Neural cell (in vitro differentiated cells): ENCODE results near the gene SH3GLB2. TPM values are rescaled to one million over a fixed set of nuclear protein-coding genes. Genes with fewer than 3 reads are reported as not detected.

ENCODE experiments used
- H2AFZ ChIP-seq: fragments of 200-600, 300-800 bp; sonication (generic), shearing (Covaris generic); 2 replicates; pipeline ENCODE4 v1.6.0; 2014; ENCODE audit warnings: low read depth, mild to moderate bottlenecking, antibody characterized with exemption, low read length, moderate library complexity
- H3F3A ChIP-seq: fragments of 200-600 bp; shearing (Covaris generic); 2 replicates; pipeline ENCODE4 v1.6.1; 2016; ENCODE audit warnings: mild to moderate bottlenecking, moderate library complexity, mixed read lengths, antibody characterized with exemption, low read length; ENCODE audit not compliant: insufficient read depth, poor library complexity, severe bottlenecking
- H3K27ac ChIP-seq: fragments of 200-600, 300-800 bp; sonication (generic), shearing (Covaris generic); 2 replicates; pipeline ENCODE4 v1.5.1; 2014; ENCODE audit warnings: mild to moderate bottlenecking, low read length, moderate library complexity
- H3K27me3 ChIP-seq: fragments of 300-800, 200-600 bp; sonication (generic), shearing (Covaris generic); 2 replicates; pipeline ENCODE4 v1.6.0; 2014; ENCODE audit warnings: mild to moderate bottlenecking, low read depth, low read length, moderate library complexity; ENCODE audit not compliant: insufficient read depth
- H3K36me3 ChIP-seq: fragments of 300-800, 200-600 bp; sonication (generic), shearing (Covaris generic); 2 replicates; pipeline ENCODE4 v1.5.1; 2014; ENCODE audit warnings: mild to moderate bottlenecking, antibody characterized with exemption, low read length, moderate library complexity; ENCODE audit not compliant: insufficient read depth
- H3K4me2 ChIP-seq: fragments of 300-800, 200-600 bp; sonication (generic), shearing (Covaris generic); 2 replicates; pipeline ENCODE4 v1.6.0; 2014; ENCODE audit warnings: mild to moderate bottlenecking, low read length
- H3K4me3 ChIP-seq: fragments of 300-800, 200-600 bp; sonication (generic), shearing (Covaris generic); 2 replicates; pipeline ENCODE4 v1.5.1; 2014; ENCODE audit warnings: mild to moderate bottlenecking, low read length, moderate library complexity
- H3K79me2 ChIP-seq: fragments of 200-600 bp; shearing (Covaris generic); replicated peaks from 2 replicates; pipeline ENCODE4 v1.6.0; 2014; ENCODE audit warnings: mild to moderate bottlenecking, low read length, moderate library complexity; ENCODE audit not compliant: insufficient read depth
- H3K9ac ChIP-seq: fragments of 300-800, 200-600 bp; sonication (generic), shearing (Covaris generic); 2 replicates; pipeline ENCODE4 v1.6.1; 2016; ENCODE audit warnings: mild to moderate bottlenecking, low read length, mixed read lengths
- H3K9me2 ChIP-seq: fragments of 200-600 bp; shearing (Covaris generic); 2 replicates; pipeline ENCODE4 v1.6.1; 2016; ENCODE audit warnings: mild to moderate bottlenecking, low read length, mixed read lengths; ENCODE audit not compliant: insufficient read depth
- H3K9me3 ChIP-seq: fragments of 200-600, 300-800 bp; sonication (generic), shearing (Covaris generic); 2 replicates; pipeline ENCODE4 v1.6.1; 2016; ENCODE audit warnings: mild to moderate bottlenecking, mixed run types, low read length, moderate library complexity, mixed read lengths
- H4K20me1 ChIP-seq: fragments of 200-600 bp; shearing (Covaris generic); 2 replicates; pipeline ENCODE4 v1.6.1; 2016; ENCODE audit warnings: mild to moderate bottlenecking, mixed run types; ENCODE audit not compliant: insufficient read depth
- EP300 ChIP-seq: fragments of 450-650 bp; conservative IDR thresholded peaks from 2 replicates; pipeline ENCODE4 v1.6.1; 2014; ENCODE audit warnings: antibody characterized with exemption, mild to moderate bottlenecking, moderate library complexity; ENCODE audit not compliant: poor library complexity, severe bottlenecking
- EZH2 ChIP-seq: fragments of 200-600, 300-800 bp; shearing (Covaris generic), sonication (generic); IDR thresholded peaks from 2 replicates; pipeline ENCODE4 v1.6.1; 2014; ENCODE audit warnings: antibody characterized with exemption, low read length, borderline replicate concordance, mild to moderate bottlenecking; ENCODE audit not compliant: insufficient read depth, poor library complexity, severe bottlenecking
- MXI1 ChIP-seq: fragments of 450-650 bp; conservative IDR thresholded peaks from 2 replicates; pipeline ENCODE4 v1.6.1; 2014; ENCODE audit warnings: antibody characterized with exemption, mild to moderate bottlenecking; ENCODE audit not compliant: poor library complexity, severe bottlenecking
- POLR2AphosphoS5 ChIP-seq: IDR thresholded peaks from 2 replicates; pipeline ENCODE4 v1.6.1; 2012
- RAD21 ChIP-seq: fragments of 450-650 bp; conservative IDR thresholded peaks from 2 replicates; pipeline ENCODE4 v1.6.1; 2014; ENCODE audit warnings: antibody characterized with exemption, mild to moderate bottlenecking, moderate library complexity
- SMC3 ChIP-seq: fragments of 450-650 bp; conservative IDR thresholded peaks from 2 replicates; pipeline ENCODE4 v1.6.1; 2014; ENCODE audit warnings: antibody characterized with exemption, mild to moderate bottlenecking, moderate library complexity; ENCODE audit not compliant: poor library complexity
- TAF1 ChIP-seq: IDR thresholded peaks from 2 replicates; pipeline ENCODE4 v1.6.1; 2012; ENCODE audit warnings: low read depth
- polyA plus RNA-seq: library from polyadenylated mRNA; depleted of rRNA; stranded (reverse); fragments of >200 nt; gene quantifications from 2 replicates; pipeline ENCODE4 v1.2.3, GENCODE V29; 2014
- TF ChIP-seq, protein P1 (sequence below): fragments of 450-650 bp; IDR thresholded peaks from 2 replicates; pipeline ENCODE4 v1.5.1; 2014; ENCODE audit warnings: antibody characterized with exemption, mild to moderate bottlenecking, moderate library complexity; ENCODE audit not compliant: poor library complexity, severe bottlenecking
- TF ChIP-seq, protein P2 (sequence below): IDR thresholded peaks from 2 replicates; pipeline ENCODE4 v1.6.1; 2012; ENCODE audit warnings: borderline replicate concordance

The SH3GLB2 gene
- polyA plus RNA-seq, 1 donor from 2014 or later: 128 TPM

DNA sequence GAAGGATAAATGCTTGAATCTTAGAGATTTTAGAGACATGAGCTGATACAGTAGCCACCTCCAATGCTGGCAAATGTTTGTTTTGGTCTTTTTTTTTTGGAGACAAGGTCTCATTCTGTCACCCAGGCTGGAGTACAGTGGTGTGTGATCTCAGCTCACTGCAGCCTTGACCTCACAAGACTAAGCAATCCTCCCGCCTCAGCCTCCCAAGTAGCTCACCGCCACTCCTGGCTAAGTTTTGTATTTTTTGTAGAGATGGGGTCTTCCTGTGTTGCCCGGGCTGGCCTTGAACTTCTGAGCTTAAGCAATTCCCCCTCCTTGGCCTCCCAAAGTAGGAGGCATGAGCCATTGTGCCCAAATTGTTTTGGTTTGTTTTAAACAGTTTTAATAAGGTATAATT, 46.0 kb upstream of the SH3GLB2 start:
- Histone ChIP-seq H3K27ac (no peak overlapping the region), H4K20me1 (no peaks in the 10 kb centered on the region), H3K79me2 (no peaks in the 10 kb centered on the region)

DNA sequence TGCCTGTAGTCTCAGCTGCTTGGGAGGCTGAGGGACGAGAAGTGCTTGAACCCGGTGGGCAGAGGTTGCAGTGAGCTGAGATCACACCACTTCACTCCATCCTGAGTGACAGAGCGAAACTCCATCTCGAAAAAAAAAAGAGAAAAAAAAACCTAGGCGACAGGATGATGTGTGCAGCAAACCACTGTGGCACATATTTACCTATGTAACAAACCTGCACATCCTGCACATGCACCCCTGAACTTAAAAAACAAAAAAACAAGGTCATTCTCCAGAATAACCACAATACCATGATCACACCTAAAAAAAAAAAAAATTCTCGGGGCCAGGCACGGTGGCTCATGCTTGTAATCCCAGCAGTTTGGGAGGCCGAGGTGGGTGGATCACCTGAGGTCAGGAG, 45.3 kb upstream of the SH3GLB2 start:
- no peak for TF ChIP-seq MXI1
- H3K27me3 ChIP-seq: no peaks in the 10 kb centered on the region
- H3K27ac ChIP-seq: no peak overlapping the region
- H2AFZ ChIP-seq: no peak overlapping the region
- no peak overlapping the region for H3K4me2 ChIP-seq
- no peaks in the 10 kb centered on the region for H3K9me3 ChIP-seq
- H3K9me2 ChIP-seq: no peaks in the 10 kb centered on the region
- no peaks in the 10 kb centered on the region for H3F3A ChIP-seq
- no peaks in the 10 kb centered on the region for H3K79me2 ChIP-seq
- H3K4me3 ChIP-seq: no peak overlapping the region
- H4K20me1 ChIP-seq: no peaks in the 10 kb centered on the region
- no peak overlapping the region for H3K9ac ChIP-seq
- H3K36me3 ChIP-seq: no peaks in the 10 kb centered on the region

More for the DNA sequence above, 46.0 kb upstream of the SH3GLB2 start:
- Histone ChIP-seq H3K27me3 (no peaks in the 10 kb centered on the region), H3K36me3 (no peaks in the 10 kb centered on the region), H2AFZ (no peak overlapping the region), H3F3A (no peaks in the 10 kb centered on the region), H3K9me2 (no peaks in the 10 kb centered on the region), H3K4me3 (no peak overlapping the region), H3K9ac (no peak overlapping the region), H3K4me2 (no peak overlapping the region), H3K9me3 (no peaks in the 10 kb centered on the region)
- no peak for TF ChIP-seq TAF1
- TF ChIP-seq, protein P1, sequence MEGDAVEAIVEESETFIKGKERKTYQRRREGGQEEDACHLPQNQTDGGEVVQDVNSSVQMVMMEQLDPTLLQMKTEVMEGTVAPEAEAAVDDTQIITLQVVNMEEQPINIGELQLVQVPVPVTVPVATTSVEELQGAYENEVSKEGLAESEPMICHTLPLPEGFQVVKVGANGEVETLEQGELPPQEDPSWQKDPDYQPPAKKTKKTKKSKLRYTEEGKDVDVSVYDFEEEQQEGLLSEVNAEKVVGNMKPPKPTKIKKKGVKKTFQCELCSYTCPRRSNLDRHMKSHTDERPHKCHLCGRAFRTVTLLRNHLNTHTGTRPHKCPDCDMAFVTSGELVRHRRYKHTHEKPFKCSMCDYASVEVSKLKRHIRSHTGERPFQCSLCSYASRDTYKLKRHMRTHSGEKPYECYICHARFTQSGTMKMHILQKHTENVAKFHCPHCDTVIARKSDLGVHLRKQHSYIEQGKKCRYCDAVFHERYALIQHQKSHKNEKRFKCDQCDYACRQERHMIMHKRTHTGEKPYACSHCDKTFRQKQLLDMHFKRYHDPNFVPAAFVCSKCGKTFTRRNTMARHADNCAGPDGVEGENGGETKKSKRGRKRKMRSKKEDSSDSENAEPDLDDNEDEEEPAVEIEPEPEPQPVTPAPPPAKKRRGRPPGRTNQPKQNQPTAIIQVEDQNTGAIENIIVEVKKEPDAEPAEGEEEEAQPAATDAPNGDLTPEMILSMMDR: no peak
- no peak for TF ChIP-seq EZH2
- no peak for TF ChIP-seq SMC3
- TF ChIP-seq MXI1: no peak
- TF ChIP-seq RAD21: no peak
- TF ChIP-seq EP300: no peak
- no peak for TF ChIP-seq POLR2AphosphoS5
- TF ChIP-seq, protein P2, sequence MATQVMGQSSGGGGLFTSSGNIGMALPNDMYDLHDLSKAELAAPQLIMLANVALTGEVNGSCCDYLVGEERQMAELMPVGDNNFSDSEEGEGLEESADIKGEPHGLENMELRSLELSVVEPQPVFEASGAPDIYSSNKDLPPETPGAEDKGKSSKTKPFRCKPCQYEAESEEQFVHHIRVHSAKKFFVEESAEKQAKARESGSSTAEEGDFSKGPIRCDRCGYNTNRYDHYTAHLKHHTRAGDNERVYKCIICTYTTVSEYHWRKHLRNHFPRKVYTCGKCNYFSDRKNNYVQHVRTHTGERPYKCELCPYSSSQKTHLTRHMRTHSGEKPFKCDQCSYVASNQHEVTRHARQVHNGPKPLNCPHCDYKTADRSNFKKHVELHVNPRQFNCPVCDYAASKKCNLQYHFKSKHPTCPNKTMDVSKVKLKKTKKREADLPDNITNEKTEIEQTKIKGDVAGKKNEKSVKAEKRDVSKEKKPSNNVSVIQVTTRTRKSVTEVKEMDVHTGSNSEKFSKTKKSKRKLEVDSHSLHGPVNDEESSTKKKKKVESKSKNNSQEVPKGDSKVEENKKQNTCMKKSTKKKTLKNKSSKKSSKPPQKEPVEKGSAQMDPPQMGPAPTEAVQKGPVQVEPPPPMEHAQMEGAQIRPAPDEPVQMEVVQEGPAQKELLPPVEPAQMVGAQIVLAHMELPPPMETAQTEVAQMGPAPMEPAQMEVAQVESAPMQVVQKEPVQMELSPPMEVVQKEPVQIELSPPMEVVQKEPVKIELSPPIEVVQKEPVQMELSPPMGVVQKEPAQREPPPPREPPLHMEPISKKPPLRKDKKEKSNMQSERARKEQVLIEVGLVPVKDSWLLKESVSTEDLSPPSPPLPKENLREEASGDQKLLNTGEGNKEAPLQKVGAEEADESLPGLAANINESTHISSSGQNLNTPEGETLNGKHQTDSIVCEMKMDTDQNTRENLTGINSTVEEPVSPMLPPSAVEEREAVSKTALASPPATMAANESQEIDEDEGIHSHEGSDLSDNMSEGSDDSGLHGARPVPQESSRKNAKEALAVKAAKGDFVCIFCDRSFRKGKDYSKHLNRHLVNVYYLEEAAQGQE: no peak

DNA sequence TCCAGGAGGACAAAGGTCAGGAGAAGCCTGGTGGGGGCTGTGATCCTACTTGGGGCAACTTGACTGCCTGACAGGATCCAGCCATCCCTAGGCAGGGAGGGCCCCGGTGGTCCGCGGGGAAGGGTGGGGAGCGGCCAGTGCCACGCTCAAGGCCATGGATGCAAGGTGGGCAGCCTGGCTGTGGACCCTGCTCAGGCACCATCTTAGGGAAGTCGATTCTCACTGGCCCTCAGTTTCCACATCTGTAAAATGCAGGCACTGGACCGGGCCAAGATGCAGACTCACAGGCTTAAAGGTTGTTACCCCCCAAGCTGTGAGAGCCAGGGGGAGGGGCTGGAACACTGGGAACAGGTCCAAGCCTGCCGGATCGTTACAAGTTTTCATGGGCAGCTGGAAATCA, 44.0 kb upstream of the SH3GLB2 start:
- H3K9ac ChIP-seq: no peak overlapping the region
- H3K4me3 ChIP-seq: no peak overlapping the region
- no peak overlapping the region for H3K4me2 ChIP-seq
- no peaks in the 10 kb centered on the region for H3K79me2 ChIP-seq
- no peak overlapping the region for H2AFZ ChIP-seq
- no peaks in the 10 kb centered on the region for H3K9me3 ChIP-seq
- TF ChIP-seq POLR2AphosphoS5 (no peak), SMC3 (no peak), RAD21 (no peak), EP300 (no peak), MXI1 (no peak), TAF1 (no peak), EZH2 (no peak)
- TF ChIP-seq, protein P2: no peak
- TF ChIP-seq, protein P1: no peak
- H3K36me3 ChIP-seq: no peaks in the 10 kb centered on the region
- no peaks in the 10 kb centered on the region for H4K20me1 ChIP-seq
- no peaks in the 10 kb centered on the region for H3F3A ChIP-seq
- H3K27me3 ChIP-seq: no peaks in the 10 kb centered on the region
- no peak overlapping the region for H3K27ac ChIP-seq
- H3K9me2 ChIP-seq: no peaks in the 10 kb centered on the region
